ENCODE data around the gene RAB5A. TPM values are rescaled to one million over a fixed set of nuclear protein-coding genes. Genes with fewer than 3 reads are reported as not detected.
"Not testable (repeated sequence)": the region's sequence is repeated elsewhere in the genome, so short reads cannot be mapped to it uniquely, and the experiment has no call there.

The RAB5A gene
- total and polyA plus RNA-seq, 10 of the 15 experiments (the other 5 are each of a cell fraction or from before 2014, with no cell fraction given) = 15.8 to 44.3 (median 29.1) TPM

- SMC1A ChIA-PET (ENCODE audit: uncharacterized antibody, unreplicated experiment) = interaction anchor here (0.7 kb wide), 1 partner anchor 120 kb away, joined by 3 read pairs; no protein-coding TSS in a partner anchor
- BruUV-seq (replicated peaks); DNase-seq (ENCODE audit: low read depth, low spot score); FAIRE-seq; H4K20me1 ChIP-seq (ENCODE audit: control insufficient read depth, insufficient read depth); H3K27ac ChIP-seq (ENCODE audit: control insufficient read depth, insufficient read depth); H3K4me3 ChIP-seq; H3K4me2 ChIP-seq (ENCODE audit: control insufficient read depth, insufficient read depth); in situ Hi-C loops (cut with MboI); CTCF ChIA-PET; H2AFZ ChIP-seq (ENCODE audit: control insufficient read depth, low read depth, low read length); ATAC-seq; H3K4me1 ChIP-seq (ENCODE audit: control insufficient read depth, insufficient read depth, low read length); H3K9me3 ChIP-seq (replicated peaks; ENCODE audit: control insufficient read depth, insufficient read depth, low read length); H3K36me3 ChIP-seq (ENCODE audit: control insufficient read depth in 2 of 2, insufficient read depth in 2 of 2, low read length in 1 of 2); H3K79me2 ChIP-seq (ENCODE audit: control insufficient read depth, insufficient read depth, low read length); H3K9ac ChIP-seq (ENCODE audit: control insufficient read depth, insufficient read depth, low read length); H3K27me3 ChIP-seq (replicated peaks in 1 of 2; ENCODE audit: control insufficient read depth in 2 of 2, insufficient read depth in 2 of 2, low read length in 1 of 2): not testable (repeated sequence)
- WGBS (ENCODE audit: insufficient coverage, insufficient replicate concordance, low lambda C conversion rate, missing lambda C conversion rate) = 66% methylated on average over 7 of the region's 7 CpGs
- intact Hi-C loops (cut with micrococcal nuclease; ENCODE audit: unreplicated experiment) = loop anchor here (10.0 kb wide), 1 partner anchor 293 kb away; no protein-coding TSS in a partner anchor
- RAD21 ChIA-PET (ENCODE audit: unreplicated experiment) = interaction anchor here (0.6 kb wide), 1 partner anchor 157 kb away, joined by 3 read pairs; no protein-coding TSS in a partner anchor
- POLR2A ChIA-PET = interaction anchor here (0.5 kb wide), 1 partner anchor 453 kb away, joined by 3 read pairs; no protein-coding TSS in a partner anchor
Measured at GRCh38 chr3:20031939-20032338, 85.0 kb downstream of the RAB5A start.

Small RNA genes lying within 50 kb of the gene (small RNA-seq; reads per million reads assigned to genes)
- not detected for gene RNU4-85P
- gene RPL39P18 = not detected

Other genes with a start within 250 kb of the RAB5A start
- 0.33 and 0.68 TPM in 2 replicates for gene EFHB, start 12.9 kb upstream of the RAB5A start, total RNA-seq (2014; rRNA removed)
- gene EFHB, start 12.9 kb upstream of the RAB5A start, total RNA-seq (2014; rRNA removed; fragmentation: Illumina TruSeq; extraction: Trizol) = 0.18 and 0.41 TPM in 2 replicates
- gene EFHB, start 12.9 kb upstream of the RAB5A start, total RNA-seq (2021) = 0.37 TPM in 1 of 2 replicates, not detected in the other
- gene EFHB, start 12.9 kb upstream of the RAB5A start, polyA plus RNA-seq (2011; rRNA removed) = 0.87 and 0.91 TPM in 2 replicates
- gene EFHB, start 12.9 kb upstream of the RAB5A start, polyA plus RNA-seq (2014; fragmentation: Illumina TruSeq; extraction: Trizol) = 0.10 and 0.12 TPM in 2 replicates
- under 1 TPM; 0.31 to 0.53 TPM for gene EFHB, start 12.9 kb upstream of the RAB5A start, polyA plus RNA-seq (2014; fragmentation: Nextera tagmentation; extraction: Ambion mirVana)
- gene EFHB, start 12.9 kb upstream of the RAB5A start, polyA plus RNA-seq (2014; rRNA removed) = 1.2 TPM in 1 of 2 replicates, not detected in the other
- gene EFHB, start 12.9 kb upstream of the RAB5A start, polyA plus RNA-seq (2016; fragmentation: Nextera tagmentation; extraction: Ambion mirVana) = under 1 TPM in 1 of 2 experiments, not detected in 1; 0.95 TPM
- not detected in 2 replicates for gene PP2D1, start 65.2 kb downstream of the RAB5A start, total RNA-seq (2014; rRNA removed)
- not detected in 2 replicates for gene PP2D1, start 65.2 kb downstream of the RAB5A start, total RNA-seq (2014; rRNA removed; fragmentation: Illumina TruSeq; extraction: Trizol)
- not detected in 2 replicates for gene PP2D1, start 65.2 kb downstream of the RAB5A start, total RNA-seq (2021)
- gene PP2D1, start 65.2 kb downstream of the RAB5A start, polyA plus RNA-seq (2011; rRNA removed) = not detected in 2 replicates
- gene PP2D1, start 65.2 kb downstream of the RAB5A start, polyA plus RNA-seq (2014; fragmentation: Illumina TruSeq; extraction: Trizol) = not detected in 2 replicates
- under 1 TPM; 0.04 to 0.18 TPM for gene PP2D1, start 65.2 kb downstream of the RAB5A start, polyA plus RNA-seq (2014; fragmentation: Nextera tagmentation; extraction: Ambion mirVana)
- gene PP2D1, start 65.2 kb downstream of the RAB5A start, polyA plus RNA-seq (2014; rRNA removed) = not detected in 2 replicates
- gene PP2D1, start 65.2 kb downstream of the RAB5A start, polyA plus RNA-seq (2016; fragmentation: Nextera tagmentation; extraction: Ambion mirVana) = under 1 TPM in 1 of 2 experiments, not detected in 1; 0.17 TPM
- gene KAT2B, start 93.3 kb downstream of the RAB5A start, total RNA-seq (2014; rRNA removed) = 10.4 and 14.0 TPM in 2 replicates
- gene KAT2B, start 93.3 kb downstream of the RAB5A start, total RNA-seq (2014; rRNA removed; fragmentation: Illumina TruSeq; extraction: Trizol) = 12.1 and 13.4 TPM in 2 replicates
- gene KAT2B, start 93.3 kb downstream of the RAB5A start, total RNA-seq (2021) = 11.5 and 14.3 TPM in 2 replicates
- 15.2 and 24.0 TPM in 2 replicates for gene KAT2B, start 93.3 kb downstream of the RAB5A start, polyA plus RNA-seq (2011; rRNA removed)
- 15.2 and 18.8 TPM in 2 replicates for gene KAT2B, start 93.3 kb downstream of the RAB5A start, polyA plus RNA-seq (2014; fragmentation: Illumina TruSeq; extraction: Trizol)
- 1 to 10 TPM; 2.9 to 4.3 TPM for gene KAT2B, start 93.3 kb downstream of the RAB5A start, polyA plus RNA-seq (2014; fragmentation: Nextera tagmentation; extraction: Ambion mirVana)
- gene KAT2B, start 93.3 kb downstream of the RAB5A start, polyA plus RNA-seq (2014; rRNA removed) = 7.3 and 9.9 TPM in 2 replicates
- gene KAT2B, start 93.3 kb downstream of the RAB5A start, polyA plus RNA-seq (2016; fragmentation: Nextera tagmentation; extraction: Ambion mirVana) = 1 to 10 TPM; 3.7 to 4.3 TPM
- gene SGO1, start 239.1 kb downstream of the RAB5A start, total RNA-seq (2014; rRNA removed) = 13.4 and 16.3 TPM in 2 replicates
- gene SGO1, start 239.1 kb downstream of the RAB5A start, total RNA-seq (2014; rRNA removed; fragmentation: Illumina TruSeq; extraction: Trizol) = 22.9 and 24.1 TPM in 2 replicates
- gene SGO1, start 239.1 kb downstream of the RAB5A start, total RNA-seq (2021) = 16.5 and 21.2 TPM in 2 replicates
- 13.6 and 20.4 TPM in 2 replicates for gene SGO1, start 239.1 kb downstream of the RAB5A start, polyA plus RNA-seq (2011; rRNA removed)
- gene SGO1, start 239.1 kb downstream of the RAB5A start, polyA plus RNA-seq (2014; fragmentation: Illumina TruSeq; extraction: Trizol) = 28.7 and 35.6 TPM in 2 replicates
- 10 to 100 TPM; 12.3 to 14.0 TPM for gene SGO1, start 239.1 kb downstream of the RAB5A start, polyA plus RNA-seq (2014; fragmentation: Nextera tagmentation; extraction: Ambion mirVana)
- 9.8 and 10.9 TPM in 2 replicates for gene SGO1, start 239.1 kb downstream of the RAB5A start, polyA plus RNA-seq (2014; rRNA removed)
- 10 to 100 TPM; 44.2 to 46.2 TPM for gene SGO1, start 239.1 kb downstream of the RAB5A start, polyA plus RNA-seq (2016; fragmentation: Nextera tagmentation; extraction: Ambion mirVana)